HG02642 (cell line): Measurements from ENCODE around the gene KCNIP4.
A peak's percentile ranks its signal among the peaks of the same experiment; 100 is the strongest.

Source experiments
- ATAC-seq: cut with Tn5 transposase; IDR thresholded peaks from one replicate; pipeline ENCODE4 v1.9.1; 2021; ENCODE audit warnings: mild to moderate bottlenecking; ENCODE audit not compliant: unreplicated experiment, poor library complexity

The KCNIP4 gene

DNA sequence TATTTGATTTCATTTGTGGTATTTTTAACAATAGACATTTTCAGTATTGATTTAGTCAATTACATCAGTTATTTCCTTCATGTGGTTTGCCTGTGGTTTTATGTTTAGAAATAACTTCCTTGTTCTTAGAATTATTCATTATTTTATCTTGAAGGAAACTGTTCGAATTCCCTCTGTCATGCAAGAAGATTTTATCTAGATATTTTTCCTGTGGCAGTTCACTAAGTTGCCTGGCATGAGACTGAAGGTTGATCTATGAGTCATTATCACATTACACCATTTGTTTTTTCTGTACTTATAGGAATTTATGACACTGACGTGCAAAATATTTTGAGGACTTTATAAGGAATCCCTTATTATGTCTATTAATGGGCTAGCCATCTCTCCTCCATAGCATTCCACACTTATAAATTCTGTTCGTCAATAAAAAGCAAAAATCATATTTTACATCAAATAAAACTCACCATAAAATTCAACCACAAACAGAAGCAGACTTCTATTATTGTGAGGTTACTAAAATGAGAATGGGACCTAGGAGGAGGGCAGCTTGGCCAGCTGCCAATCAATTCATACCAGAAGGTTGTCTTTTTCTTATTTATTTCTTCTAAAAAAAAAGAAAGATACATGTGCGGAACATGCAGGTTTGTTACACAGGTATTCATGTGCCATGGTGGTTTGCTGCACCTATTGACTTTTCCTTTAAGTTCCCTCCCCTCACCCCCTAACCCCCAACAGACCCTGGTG, 179.0 kb downstream of the KCNIP4 start:
- no peak for ATAC-seq

DNA sequence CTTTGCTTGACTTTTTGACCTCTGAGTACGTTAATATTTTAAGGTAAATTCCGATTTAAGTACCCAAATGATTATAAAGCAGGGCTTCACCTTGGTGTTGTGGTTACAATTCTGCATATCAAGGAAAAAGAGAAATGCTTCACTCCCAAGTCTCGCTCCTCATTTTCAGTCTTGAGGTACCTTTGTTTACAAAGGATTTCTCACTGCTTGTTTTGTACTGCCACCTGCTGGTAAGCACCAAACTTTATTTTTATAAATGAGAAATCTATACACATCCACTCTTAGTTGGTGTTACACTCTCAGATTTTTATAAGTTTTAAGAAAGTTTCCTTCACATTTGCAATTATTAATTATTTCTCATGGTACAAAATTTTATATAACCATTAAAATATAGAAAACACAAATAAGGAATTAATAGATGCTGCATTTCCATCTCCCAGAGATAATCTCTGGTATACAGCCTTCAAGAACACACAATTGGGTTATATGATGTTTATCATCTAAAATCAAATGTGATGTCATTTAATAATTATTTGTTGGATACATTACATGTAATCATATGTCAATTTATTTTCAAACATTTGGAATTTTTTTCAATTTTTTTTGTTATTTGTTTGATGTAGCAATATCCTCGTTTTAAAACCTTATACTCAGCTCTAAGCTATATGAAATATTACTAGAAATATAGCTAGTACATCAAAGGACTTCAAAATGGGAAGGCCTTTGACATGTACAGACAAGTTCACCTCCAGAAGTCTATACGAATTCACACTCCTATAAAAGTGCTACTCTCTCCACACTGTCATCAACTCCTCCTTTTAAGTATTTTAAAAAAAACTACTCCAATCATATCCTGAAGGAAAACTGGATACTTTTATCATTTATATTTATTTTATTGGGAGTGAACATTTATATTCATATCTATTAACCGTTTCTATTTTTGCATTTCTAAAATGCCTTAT, 179.9 kb downstream of the KCNIP4 start:
- no peak for ATAC-seq

DNA sequence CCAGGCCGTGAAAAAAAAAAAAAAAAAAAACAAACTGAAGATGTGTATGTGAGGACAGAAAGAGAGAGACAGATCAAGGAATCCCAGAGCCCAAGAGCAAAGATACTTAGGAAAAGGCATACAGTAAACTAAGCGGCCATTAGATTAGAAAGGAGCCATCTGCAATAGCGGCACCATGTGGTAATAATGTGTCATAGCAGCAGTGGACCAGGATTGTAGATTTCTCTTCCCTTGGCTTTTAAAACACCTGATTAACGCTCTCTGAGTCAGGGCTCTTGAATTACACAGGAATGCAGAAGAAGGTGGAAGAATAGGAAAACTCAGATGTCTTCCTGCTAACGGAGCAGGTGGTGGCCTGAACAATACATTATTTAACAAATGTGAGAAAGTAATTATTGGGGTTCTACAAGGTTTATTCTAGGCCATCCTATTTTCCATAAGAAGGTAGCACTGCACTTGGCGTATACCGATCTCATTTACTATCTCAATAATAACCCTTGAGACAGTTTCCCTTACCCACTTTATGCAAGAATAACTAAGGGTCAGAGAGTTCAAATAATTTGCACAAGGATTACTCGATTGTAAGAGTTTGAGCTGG, 182.7 kb downstream of the KCNIP4 start:
- ATAC-seq, result peak; percentile 77

DNA sequence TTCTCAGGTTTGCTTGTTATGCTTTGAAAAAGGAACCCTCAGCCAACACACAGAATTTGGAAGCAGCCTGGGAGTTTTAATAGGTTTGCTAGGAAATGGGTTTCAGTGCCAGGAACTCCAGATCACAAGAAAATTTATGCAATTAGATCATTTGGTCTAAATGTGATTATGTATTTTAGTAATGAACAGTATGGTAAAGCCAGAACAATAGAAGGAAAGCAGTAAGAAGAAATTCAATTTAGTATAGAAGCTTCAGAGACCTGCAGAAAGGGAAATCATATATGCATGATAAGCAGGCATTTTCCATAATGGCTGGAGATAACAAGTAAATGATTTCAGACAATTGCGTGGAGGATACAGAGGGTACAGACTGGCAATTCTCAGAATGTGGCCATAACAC, 184.7 kb downstream of the KCNIP4 start:
- no peak for ATAC-seq

DNA sequence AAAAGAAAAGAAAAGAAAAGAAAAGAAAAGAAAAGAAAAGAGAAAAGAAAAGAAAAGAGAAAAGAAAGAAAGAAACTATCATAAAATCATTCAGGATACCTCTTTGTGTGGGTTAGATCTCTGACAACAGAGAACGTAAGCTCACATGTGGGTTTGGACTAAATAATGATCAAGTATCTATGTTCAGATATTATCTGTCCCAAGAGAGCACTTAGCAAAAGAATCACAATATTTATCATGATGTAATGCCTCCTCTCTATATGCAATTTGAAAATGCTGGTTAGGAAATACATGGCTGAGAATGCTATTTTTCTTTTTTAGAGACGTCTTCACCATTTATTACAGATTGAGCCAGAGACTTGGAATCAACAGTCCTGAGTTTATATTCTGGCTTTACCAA, 191.3 kb downstream of the KCNIP4 start:
- ATAC-seq, result no peak

DNA sequence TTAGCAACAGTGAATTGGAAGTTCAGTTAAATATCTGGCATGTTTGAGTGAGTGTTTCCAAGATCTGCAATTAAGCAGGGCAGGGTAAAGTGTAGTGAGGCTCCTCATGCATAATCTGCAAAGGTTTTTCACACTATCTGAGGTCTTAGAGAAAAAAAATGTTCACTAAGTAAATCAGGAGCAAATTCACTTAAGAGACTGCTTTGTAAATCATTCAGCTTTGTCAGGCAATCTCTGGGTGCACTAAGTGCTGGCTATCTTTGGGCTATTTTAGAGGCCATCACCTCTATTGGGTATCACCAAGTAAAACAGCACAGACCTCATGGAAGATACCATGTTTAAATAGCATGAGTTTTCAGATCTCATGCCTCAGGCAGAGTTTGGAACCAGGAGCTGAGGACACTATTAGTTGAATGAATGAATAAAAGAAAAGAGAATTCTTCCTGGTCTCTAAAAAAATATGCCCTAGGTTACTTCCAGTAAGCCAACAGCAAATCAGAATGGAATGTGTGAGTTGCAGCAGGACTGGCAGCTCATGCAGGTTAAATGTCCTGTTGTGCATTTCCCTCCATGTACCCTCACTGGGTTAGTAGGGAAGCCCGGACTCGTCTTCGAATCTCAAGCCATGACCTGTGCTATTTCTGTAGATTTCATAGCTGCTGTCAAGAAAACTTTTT, 195.3 kb downstream of the KCNIP4 start:
- no peak for ATAC-seq

DNA sequence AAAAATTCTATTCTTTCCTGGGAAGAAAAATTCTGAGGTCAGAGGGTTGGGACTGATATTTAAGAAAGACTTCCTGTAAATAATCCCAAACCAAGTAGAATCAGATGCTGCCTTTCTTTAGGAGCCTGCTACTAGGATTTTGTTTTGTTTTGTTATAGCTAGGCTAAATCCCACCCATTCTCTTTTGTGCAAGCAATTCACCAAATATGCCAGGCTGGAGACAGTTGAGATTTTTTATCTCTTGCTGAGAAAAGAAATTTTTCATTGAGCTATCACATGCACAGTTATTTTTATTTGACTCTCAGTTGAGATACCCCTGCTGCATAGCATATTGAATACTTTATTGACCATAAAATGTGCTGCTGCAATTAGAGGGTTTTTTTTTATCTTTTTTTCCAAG, 196.0 kb downstream of the KCNIP4 start:
- no peak for ATAC-seq

DNA sequence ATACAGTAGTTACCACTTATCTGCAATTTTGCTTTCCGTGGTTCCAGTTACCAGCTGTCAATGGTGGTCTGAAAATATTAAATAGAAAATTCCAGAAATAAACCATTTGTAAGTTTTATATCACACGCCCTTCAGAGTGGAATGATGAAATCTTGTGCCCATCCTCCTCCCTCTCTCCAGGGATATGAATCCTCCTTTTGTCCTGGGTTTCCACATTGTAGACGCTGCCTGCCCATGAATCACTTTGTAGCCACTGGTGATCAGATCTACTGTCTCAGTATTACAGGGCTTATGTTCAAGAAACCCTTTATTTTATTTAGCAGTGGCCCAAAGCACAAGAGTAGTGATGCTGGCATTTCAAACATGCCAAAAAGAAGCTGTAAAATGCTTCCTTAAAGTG, 198.6 kb downstream of the KCNIP4 start:
- no peak for ATAC-seq

DNA sequence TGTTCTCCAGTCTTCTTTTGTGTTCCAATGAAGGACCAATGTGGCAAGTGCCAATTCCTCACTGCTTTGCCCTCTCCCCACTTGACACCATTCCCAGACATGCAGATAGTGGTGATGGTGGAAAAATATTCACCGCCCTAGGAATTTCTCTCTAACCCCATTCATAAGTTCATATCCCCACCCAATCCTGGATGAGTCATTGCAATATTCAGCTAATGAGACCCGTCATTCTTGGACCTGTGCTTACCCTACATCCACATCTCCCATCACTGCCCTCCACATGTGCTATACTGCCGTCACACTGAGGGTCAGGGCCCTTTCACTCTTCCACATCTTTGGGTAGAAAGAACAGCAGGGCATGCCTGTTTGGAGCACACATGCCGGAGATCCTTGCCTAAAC, 199.2 kb downstream of the KCNIP4 start:
- no peak for ATAC-seq

DNA sequence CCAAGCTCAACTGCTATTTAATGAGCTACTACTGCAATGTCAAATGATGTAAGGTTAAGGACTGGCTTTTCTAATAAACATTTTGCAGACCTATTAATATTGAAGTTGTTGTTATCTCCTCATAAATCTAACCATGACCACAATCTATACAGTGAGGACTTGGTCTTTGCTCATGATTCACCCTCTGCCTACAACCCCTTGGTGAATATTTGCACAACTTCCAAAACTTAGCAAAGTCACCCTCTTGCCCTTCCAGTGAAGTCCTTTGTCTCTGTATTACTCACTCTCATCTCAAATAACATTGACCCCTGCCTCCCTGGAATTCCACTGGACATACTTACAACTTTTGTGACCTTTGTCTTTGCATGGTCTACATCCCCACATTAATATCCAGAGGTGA, 204.5 kb downstream of the KCNIP4 start:
- no peak for ATAC-seq

DNA sequence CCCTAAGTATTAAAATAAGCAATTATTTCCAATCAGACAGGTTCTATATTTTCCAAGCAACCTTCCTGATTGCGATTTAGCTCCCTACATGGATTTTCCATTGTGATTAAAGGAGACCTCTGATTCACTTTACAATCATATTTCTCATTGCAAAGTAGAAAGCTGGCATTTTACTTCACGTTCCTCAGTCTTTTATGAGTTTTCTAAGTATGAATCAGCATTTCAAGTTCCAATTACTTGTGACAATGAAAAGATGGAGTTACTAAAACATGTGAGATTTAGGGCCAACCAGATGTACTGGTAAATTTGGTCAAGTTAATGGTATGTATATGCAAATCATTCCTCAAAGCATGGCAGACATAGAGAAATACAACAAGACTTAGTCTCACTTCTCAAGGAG, 206.2 kb downstream of the KCNIP4 start:
- no peak for ATAC-seq

DNA sequence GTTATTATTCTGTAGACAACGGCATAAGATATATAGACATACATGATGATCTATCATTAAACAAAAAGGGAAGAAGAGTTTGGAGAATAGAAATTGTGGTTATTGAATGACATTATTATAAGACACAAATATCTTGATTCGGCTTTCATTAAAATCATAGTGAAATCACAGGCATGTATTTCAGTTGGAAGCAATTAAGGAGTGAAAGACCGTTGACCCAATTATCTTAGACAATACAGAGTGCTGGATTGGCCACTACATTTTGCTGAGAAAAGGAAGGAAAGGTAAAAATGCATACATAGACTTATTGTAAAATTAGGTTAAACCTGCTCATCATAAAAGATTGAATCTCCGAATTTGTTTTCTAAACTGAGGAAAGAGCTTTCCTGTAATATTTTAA, 209.8 kb downstream of the KCNIP4 start:
- no peak for ATAC-seq

DNA sequence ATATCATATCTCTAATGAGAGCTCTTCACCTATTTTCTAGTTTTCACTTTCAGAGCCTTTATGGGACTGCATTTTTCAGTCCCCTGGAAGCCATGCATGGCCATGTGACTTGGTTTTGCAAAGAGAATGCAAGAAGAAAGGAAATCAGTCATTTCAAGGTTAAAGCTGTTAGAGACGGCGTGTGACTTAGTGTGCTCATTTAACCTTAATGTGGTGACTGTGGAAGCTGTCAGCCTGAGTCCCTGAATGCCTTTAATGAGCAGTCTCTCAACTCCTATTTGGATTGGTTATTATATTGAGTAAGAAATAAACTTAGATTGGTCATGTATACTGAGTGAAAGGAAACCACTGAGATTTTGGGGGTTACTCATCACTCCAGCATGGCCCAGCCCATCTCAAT, 212.7 kb downstream of the KCNIP4 start:
- ATAC-seq, result no peak

DNA sequence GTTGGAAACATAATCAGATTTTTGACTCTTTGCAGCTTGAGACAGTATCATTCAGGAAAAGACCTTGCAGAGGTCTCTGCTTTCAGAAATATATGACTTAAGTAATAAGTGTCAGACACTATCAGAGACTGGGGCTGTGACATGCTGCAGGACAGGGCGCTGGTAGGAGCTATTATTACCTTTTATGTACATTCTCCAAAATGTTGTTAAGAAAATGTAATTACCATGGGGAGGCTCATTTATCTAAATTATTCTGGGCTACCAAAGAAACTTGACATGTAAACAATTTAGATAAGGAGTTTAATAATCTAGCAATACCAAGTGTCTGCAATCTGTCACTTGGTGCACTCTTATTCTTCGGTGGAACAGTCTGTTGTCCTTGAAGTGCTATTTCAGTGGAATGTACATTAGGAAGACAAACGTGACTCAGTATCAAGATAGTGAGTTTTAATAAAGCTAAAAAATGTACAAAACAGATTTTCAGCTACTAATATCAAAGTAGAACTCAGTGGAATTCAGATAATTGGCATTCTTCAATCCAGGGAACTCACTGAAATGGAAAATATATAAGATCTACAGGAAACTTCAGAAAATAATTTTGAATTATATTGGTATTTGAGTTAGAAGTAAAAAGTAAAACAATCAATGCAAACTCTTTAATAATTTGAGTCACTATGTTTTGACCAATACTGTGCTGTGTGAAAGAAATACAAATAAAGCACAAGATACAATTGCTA, 214.5 kb downstream of the KCNIP4 start:
- ATAC-seq, result no peak

DNA sequence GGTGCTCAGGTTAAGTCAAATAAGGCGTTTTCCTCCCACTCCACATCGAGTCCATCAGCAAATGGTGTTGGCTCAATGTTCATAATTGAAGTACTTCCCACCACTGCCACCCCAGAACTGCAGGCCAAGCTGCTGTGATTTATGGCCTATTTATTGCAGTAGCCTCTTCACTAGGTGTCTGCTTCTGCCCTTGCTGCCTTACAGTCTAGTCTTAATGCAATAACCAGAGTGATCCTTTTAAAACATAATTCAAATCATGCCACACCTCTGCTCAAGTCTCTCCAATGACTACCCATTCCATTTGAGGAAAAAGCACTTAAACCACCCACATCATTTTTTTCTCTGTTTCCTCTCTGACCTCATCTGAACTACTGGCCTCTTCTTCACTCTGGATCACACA, 220.3 kb downstream of the KCNIP4 start:
- no peak for ATAC-seq

DNA sequence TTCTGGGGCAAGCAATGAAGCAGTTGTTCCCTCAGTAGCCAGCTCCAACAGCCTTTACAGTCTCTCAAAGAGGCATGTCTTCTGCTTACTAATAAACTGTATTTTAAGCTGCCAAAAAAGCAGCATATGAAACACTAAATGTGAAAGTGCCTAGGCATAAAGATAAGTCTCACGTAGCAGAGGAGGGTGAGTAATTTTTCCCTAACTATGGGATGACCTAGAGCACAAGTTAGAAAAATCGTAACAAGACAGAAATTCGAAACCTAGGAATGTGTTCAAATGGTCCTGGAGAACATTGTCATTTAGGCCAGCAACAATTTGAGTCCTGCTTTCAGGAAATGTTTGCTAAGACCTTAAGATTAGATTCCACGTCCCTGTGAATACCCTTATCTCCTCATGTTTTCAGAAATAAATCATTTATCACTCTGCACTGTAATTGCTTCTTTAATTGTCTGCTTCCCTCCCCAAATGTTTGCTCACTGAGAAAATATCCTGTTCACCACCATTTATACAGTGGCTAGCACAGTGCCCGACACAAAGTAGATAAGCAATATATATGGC, 222.2 kb downstream of the KCNIP4 start:
- no peak for ATAC-seq

DNA sequence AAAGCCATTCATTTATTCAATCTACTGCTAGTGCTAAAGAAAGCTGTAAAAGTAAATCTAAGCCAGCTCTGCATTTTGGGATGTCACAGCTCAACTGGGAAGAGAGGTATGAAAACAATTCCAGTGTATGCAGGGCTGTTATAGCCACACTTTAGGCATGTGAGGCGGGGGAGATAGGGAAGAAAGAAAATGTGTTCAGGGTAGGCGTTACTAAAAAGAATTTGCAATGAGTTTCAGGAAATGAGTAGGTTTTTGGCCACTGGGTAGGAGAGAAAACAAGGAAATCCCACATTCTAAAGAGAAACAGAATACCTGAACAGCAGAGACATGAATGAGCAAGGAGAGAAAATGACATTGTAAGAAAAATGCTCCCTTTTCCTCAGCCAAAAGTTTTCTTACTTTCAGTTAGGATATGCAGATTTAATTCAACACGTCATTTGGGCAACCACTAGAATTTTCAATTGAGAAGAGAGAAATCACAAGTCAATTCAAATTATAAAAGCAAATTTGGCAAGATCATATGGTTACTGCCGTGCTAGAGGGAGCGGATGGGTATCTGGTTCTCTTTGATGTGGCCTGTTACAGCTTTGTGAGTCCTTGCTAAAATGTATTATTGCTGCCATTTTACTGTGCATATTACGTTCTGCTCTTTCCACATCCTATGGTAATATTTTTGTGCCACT, 226.3 kb downstream of the KCNIP4 start:
- no peak for ATAC-seq

DNA sequence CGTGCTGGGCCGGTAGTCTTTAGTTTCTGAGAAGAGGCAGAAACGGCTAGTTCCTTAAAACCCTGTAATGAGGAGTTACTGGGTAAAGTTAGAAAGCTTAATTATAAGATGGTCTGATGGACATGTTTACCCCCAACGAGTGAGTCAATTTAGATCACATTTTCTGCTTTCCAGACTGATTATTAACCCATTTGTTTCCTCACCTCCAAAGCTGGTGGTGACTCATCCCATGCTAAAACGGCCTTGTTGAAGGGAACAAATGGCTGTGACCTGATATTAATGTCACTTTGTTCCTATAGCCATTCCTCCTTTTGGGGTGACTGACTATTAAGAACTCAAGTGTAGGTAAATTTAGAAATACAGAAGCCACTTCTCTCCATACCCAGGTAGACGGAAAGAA, 232.0 kb downstream of the KCNIP4 start:
- no peak for ATAC-seq

DNA sequence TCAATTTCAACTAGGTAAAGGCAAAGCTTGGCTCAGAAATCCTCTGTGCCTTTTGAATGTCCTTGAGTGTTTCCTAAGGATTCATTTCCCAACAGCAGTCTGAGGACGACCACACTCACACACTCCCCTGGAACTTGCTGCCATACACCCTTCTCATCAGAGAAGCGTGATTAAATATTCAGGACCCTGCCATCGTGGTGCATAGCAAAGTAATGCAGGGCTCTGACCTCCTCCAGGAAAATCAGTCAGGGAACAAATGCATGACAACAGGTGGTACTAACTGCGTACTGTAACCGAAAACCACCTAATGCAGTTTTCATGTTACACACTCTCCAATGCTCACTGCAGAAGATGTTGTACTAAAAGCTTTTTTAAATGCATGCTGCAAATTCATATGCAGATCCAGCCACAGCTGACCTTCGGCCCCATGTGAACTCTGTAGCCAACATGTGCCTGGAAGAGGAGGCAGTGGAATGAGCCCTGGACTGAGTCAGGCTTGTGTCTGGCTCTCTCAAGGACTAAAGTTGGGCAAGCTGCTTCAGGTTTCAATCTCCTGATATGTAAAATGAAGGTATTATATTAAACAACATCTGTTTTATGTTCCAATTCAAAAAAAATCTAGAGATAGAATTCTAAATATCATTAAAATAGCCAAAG, 238.3 kb downstream of the KCNIP4 start:
- no peak for ATAC-seq
